GM18907 (cell line): ENCODE results near the gene SYT12.
"Not testable (repeated sequence)": the region's sequence is repeated elsewhere in the genome, so short reads cannot be mapped to it uniquely, and the experiment has no call there.

ENCODE experiments used
- ATAC-seq: cut with Tn5 transposase; IDR thresholded peaks from one replicate; pipeline ENCODE4 v1.9.1; 2021; ENCODE audit warnings: mild to moderate bottlenecking, moderate library complexity; ENCODE audit not compliant: unreplicated experiment

SYT12 gene, protein sequence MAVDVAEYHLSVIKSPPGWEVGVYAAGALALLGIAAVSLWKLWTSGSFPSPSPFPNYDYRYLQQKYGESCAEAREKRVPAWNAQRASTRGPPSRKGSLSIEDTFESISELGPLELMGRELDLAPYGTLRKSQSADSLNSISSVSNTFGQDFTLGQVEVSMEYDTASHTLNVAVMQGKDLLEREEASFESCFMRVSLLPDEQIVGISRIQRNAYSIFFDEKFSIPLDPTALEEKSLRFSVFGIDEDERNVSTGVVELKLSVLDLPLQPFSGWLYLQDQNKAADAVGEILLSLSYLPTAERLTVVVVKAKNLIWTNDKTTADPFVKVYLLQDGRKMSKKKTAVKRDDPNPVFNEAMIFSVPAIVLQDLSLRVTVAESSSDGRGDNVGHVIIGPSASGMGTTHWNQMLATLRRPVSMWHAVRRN

DNA sequence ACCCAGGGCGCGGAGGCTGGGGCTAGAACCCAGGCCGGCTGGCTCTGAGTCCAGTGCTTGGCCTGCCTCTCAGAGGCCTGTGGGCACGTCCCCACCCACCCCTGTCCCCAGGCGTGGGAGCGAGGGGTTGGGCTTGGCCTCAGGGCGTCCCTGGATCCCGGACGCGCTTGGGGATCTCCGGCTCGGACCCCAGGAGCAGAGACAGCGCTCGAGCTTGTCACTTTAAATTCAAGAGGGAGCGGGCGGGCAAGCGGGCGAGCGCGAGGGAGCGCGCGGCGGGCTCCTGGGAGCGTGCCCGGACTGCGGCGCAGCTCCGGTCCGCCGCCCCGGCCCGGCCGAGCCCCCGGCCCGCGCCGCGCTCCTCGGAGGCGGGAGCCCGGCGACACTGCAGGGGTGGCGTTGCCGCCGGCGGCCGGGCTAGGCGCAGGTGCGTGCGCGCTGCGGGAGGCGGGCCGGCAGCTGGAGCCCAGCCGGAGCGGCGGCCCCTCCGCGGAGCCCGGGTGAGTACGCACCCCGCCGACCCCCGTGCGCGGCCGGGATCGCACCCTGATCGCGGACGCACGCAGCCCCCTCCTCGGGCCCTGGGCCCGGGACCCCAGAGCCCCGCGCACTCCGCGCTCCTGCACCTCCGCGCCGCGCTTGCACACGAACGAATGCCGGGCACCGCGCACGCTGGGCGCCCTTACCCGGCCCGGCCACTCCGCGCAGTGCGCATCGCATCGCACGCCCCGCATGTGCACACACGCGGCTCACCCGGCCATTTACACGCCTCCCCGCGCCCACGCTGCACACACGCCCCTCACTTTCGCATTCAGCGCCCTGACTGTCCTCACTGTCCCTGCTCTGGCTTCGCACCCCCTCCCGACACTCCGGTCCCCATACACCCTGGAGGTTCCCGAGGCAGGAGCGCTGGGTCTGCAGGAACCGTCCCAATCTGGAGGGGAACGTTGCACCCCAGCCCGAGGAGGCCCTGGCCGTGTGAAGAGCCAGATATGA is at the start of gene SYT12:
TSS of gene SYT12 (plus strand) at position 174 of the 996 bp plus-strand sequence. CDS start 7,011 bp downstream, outside the sequence.
- ATAC-seq: no peak

DNA sequence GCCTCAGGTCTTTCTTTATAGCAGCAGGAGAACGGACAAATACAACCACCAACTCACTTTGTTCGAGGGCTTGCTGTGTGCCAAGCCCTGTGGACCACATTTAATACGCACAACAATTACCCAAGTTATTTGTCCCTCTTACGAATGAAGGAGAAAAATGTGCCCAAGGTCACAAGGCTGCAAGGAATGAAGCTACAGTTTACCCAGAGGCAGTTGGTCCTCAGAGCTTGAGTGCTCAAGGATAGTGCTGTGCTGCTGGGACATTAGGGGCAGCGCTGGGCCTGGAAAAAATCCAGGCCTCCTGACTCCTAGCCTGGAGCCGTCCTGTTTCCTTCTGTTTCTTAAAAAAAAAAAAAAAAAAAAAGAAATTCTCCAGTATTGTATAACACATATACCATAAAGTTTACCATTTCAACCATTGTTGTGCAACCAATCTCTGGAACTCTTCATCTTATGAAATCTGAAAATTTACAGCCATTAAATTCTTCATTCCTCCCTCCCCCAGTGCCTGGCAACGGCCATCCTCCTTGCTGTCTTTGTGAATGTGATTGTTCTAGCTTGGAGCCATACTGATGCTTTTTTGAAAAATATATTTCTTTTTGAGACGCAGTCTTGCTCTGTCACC is 48.9 kb upstream of the SYT12 start:
- no peak for ATAC-seq

DNA sequence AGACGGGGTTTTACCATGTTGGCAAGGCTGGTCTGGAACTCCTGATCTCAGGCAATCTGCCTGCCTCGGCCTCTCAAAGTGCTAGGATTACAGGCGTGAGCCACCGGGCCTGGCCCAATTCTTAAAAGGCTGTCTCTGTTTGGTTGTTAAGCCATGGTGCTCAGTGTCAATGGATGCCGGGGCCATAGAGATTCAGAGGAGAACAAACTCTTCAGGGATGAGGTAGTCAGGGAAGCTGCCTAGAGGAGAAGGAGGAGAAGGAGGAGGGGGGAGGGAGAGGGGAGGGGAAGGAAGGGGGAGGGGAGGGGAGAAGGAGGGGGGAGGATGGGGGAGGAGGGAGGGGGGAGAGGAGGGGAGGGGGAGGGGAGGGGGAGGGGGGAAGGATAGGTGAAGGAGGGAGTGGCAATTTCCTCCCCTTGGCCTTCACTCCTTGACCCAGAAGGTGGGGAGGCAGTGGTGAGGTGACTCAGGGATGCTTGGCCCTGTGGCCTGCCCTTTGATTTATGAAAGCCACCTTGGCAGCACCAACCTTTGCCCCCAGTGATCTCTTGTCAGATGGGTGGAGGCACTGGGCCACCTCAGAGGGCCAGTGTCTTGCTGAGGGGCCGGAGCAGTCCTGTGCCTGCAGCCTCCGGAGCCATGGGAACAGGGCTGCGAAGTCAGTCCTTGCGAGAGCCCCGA is 48.1 kb upstream of the SYT12 start, which contains the start of gene C11orf86:
TSS of gene C11orf86 (plus strand) at position 581 of the 681 bp plus-strand sequence. CDS start at position 640, 59 bp downstream.
- no peak for ATAC-seq

DNA sequence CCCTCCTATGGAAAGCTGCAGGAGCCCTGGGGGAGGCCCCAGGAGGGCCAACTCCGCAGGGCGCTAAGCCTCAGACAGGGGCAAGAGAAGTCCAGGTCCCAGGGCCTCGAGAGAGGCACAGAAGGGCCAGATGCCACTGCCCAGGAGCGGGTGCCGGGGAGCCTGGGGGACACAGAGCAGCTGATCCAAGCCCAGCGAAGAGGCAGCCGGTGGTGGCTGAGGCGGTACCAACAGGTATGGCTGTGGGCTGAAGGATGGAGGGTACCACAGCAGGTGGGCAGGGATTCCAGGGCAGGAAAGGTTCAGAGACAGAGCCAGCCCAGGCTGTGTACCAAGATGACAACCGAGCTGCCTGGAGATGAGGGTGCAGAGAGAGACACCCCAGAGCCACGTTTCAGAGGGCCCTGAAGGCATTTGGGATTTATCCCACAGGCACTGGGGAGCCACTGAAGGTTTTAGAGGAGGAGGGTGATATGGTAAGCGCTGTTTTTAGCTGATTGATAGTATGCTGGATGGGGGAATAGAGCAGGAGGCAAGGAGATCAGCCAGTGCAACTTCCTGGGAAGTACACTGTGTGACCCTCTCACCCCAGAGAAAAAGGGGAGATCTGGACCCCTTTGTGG is 47.4 kb upstream of the SYT12 start:
- ATAC-seq: no peak

DNA sequence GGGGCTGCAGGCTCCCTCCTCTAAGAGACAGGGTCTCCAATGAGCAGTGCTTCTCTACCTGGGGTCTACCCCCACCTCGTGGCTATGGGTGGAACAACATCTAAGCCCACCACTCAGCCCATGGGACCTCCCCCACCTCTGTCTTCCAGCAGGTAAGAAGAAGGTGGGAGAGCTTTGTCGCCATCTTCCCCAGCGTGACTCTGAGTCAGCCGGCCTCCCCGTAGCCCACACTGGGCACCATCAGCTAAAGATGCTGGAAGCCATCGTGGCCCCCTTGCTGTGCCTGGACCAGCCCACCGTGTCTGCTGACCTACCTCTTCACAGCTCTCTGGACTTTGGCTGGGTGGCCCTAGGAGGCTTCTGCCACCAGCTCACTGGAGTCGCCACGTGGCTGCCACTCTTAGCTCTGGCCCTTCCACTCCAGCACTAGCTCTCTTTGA is 46.9 kb upstream of the SYT12 start:
- ATAC-seq: no peak

DNA sequence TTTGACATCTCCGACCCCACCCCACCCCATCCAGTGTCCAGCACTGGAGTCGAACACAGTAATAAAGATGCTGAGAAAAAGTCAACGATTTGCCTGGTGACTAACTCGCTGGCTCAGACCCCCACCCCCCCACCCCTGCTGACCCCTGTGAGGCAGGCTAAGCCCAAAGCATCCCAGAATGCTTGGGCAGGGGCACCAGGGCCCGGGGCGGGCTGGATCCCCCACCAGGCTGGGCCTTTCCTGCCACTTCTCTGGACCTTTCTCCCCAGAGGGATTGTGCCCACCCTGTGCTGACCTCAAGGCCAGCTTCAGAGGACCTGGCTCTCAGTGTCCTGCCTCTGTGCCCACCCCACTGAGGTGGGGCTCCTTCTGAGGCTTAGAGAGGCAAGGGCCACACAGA is 46.0 kb upstream of the SYT12 start:
- ATAC-seq: no peak

DNA sequence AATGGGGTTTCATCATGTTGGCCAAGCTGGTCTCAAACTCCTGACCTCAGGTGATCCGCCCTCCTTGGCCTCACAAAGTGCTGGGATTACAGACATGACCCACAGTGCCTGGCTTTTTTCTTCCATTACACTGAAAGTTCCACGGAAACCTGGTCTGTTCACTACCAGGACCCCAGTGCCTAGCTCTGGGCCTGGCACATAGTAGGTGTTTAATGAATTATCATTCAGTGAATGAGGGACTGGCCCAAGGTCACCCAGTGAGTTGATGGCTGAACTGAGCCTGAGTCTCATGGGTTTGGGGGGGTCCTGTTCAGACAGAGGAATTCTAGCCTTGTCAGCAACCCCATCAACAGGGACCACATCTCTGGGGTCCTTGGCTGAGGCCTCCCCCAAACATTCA is 44.7 kb upstream of the SYT12 start:
- ATAC-seq: no peak

DNA sequence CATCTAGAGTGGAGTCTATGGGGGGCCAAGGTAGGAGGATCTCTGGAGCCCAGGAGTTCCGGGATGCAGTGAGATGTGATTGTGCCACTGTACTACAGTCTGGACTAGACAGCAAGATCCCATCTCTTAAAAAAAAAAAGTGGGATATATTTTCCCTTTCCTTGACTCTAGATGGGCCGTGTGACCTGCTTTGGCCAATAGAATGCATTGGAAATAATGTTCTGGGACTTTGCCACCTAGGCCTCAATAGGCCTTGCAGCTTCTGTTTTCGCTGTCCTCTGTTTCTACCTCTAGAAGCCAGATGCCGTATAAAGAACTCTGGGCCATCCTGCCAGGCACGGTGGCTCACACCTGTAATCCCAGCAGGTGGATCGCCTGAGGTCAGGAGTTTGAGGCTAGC is 44.2 kb upstream of the SYT12 start:
- no peak for ATAC-seq

DNA sequence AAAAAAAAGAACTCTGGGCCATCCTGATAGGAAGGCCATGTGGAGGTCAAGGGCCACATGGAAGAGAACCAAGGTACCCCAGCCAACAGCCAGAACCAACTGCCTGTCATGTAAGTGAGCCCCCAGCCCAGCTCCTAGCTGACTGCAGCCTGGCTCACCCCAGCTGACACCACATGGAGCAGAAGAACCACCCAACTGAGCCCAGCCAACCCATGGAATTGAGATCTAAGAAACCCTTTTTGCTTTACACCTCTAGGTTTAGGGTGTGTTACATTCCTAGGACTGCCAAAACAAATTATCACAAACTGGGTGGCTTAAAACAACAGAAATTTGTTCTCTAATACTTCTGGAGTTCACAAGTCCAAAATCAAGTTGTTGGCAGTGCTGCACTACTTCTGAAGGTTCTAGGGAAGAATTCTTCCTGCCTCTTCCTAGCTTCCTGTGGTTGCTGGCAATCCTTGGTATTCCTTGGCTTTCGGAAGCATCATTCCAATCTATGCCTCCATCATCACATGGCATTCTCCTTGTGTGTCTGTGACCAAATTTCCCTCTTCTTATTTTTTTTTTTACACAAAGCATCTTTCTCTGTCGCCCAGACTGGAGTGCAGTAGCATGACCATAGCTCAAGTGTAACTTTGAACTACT is 43.5 kb upstream of the SYT12 start:
- ATAC-seq: no peak

DNA sequence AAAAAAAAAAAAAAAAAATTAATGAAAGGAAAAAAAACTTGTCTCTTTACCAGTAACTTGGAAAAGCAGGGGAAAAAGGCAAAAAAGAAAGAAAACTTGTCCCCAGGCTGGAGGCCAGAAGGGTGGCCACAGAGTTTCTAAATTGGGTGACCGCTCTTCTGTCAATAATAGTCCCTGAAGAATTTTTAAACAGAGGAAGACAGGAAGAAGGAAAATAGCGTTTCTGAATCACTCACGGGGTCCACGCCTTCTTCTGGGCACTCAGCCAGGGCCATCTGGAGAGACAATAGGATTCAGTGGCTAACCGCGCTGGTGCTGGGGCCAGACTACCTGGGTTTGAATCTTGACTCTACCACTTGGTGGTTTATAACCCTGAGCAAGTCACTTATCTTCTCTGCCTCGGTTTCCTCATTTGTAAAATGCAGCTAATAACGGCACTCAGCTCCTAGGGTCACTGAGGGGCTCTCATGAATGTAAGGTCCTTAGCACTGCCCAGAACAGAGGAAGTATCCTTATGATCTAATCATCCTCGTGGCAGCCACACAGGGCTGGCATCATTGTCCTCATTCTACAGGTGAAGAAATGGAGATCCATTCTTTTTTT is 40.9 kb upstream of the SYT12 start:
- ATAC-seq: no peak

DNA sequence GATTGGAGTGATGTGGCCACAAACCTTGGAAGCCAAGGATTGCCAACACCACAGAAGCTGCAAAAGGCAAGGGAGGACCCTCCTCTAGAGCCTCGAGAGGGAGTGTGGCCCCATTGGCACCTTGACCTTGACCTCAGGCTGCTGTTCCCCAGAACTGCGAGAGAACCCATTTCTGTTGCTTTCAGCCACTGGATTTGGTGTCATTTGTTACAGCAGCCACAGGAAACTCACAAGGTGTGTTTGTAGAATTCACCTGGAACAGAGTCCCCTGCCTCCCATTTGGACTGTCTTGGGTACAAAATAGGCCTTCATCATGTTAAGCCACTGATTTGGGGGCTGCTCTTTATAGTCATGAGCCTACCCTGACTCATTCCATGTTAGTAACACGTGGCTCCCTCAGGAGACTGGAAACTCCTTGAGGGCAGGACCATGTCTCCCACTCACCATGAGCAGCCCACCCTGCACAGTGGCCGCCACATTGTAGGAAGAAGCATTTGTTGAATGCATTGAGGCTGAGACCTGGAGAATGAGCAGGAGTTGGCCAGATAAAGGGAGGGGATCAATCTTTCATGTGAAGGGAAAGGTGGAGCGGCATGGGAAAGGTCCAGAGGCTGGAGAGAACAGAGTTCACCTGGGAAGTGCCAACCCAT is 39.5 kb upstream of the SYT12 start:
- no peak for ATAC-seq

DNA sequence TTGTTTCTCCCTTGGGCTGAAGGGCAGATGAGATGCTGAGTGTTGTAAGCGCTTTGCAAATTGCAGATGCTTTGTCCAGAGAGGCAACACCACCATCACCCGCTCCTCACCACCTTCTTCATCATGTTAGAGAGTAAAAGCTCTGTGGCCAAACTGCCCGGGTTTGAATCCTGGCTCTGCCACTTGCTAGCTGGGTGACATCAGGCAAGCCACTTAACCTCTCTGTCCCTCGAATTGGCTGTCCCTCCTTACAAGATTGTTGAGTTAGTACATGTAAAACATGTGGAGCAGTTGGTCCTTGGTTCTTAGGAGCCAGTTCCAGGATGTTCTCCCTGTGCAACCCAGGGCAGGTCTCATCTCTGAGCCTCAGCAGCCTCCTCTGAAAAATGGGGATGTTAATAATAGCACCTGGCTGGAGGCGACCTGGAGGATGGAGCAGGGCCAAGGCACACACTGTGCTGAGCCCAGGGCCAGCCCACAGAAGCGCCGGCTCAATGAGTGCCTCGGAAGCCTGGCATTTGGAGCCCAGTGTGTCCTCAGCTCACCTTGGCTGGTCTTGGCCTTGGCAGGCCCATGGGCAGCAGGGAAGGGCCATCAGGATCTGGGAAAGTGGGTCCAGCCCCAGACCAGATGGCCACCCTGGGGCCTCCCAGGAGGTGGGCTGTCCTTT is 37.3 kb upstream of the SYT12 start:
- ATAC-seq: no peak

DNA sequence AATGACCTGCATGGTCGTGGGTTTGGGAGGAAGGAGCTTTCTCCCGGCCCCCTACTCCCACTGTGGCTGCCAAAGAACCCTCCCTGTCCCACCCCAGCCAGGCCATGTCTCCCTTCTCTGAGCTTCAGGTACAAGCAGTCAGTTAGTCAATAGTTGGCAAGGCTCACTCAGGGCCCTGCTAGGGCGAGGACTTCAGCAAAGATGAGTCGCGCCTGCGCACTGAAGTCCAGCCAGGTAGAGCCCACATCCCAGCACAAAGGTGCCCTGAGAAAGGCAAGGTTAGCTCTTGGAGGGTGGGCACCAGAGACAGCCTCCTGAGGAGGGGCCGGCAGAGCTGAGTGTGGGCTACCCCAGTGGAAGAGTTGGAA is 36.8 kb upstream of the SYT12 start:
- ATAC-seq: no peak

DNA sequence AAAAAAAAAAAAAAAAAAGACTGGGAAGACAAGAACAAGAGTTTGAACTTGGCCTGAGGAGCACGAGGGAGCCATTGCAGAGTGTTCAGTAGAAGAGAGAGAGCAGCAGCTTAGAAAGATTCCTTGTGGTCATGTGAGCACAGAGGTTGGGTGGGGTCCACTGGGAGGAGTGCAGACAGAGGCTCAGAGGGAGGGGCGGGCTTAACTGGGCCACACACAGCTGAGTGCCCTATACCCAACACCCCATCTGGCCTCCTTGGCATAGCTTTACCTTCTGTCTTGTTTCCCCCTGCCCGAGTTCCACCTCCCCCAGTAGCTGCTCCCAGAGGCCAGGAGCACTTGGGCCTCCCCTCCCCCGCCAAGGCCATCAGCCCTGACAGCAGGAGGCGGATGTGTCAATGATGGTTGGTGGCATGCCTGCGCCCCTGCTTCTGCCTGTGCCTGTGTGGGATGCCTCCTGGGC is 35.7 kb upstream of the SYT12 start:
- ATAC-seq: no peak

DNA sequence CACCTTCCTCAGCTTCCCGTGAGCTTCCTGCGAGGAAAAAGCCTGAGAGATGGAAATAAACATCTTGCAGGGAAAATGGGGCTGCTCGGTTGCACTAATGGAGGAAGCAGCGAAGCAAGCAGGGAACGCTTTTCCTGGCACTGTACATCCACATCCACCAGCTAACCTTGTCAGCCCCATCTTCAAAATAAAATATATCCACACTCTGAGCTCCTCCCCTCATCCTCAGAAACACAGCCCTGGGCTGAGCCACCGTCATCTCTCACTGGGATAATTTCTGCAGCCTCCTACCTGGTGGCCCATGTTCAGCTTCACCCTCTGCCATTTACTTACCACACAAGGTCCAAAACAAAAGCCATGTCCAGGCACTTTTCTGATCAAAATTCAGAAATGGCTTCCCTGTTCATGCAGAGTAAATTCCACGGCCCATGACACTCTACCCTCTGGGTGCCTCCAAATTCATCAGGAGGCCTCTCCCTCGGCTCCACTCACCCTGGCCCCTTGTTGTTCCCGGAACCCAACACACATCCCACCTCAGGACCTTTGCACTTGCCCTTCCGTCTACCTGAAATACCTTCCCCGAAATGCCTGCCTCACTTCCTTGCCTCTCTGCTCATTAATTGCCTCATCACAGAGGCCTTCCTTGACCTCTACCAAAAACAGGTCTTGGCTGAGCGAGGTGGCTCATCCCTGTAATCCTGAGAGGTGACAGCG is 34.9 kb upstream of the SYT12 start:
- no peak for ATAC-seq

DNA sequence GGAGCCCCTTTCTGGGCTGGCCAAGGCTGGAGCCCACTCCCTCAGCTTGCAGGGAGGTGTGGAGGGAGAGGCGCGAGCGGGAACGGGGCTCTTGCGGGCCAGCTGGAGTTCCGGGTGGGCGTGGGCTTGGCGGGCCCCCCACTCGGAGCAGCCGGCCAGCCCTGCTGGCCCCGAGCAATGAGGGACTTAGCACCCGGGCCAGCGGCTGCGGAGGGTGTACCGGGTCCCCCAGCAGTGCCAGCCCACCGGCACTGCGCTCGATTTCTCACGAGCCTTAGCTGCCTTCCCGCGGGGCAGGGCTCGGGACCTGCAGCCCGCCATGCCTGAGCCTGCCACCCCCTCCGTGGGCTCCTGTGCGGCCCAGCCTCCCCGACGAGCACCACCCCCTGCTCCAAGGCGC is 34.2 kb upstream of the SYT12 start:
- not testable (repeated sequence) for ATAC-seq

DNA sequence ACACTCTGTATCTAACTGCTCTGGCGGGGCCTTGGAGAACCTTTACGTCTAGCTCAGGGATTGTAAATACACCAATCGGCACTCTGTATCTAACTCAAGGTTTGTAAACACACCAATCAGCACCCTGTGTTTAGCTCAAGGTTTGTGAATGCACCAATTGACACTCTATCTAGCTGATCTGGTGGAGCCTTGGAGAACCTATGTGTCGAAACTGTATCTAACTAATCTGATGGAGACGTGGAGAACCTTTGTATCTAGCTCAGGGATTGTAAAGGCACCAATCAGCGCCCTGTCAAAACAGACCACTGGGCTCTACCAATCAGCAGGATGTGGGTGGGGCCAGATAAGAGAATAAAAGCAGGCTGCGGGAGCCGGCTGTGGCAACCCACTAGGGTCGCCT is 33.6 kb upstream of the SYT12 start:
- not testable (repeated sequence) for ATAC-seq
